K562 (cell line): Measurements from ENCODE around the gene DZIP3. TPM values are rescaled to one million over a fixed set of nuclear protein-coding genes. Genes with fewer than 3 reads are reported as not detected.

ENCODE experiments used
- ATAC-seq: fragments of 200-7000 bp; cut with Tn5 transposase; 3 replicates; pipeline ENCODE4 v1.9.1; 2020; ENCODE audit warnings: moderate library complexity
- BruUV-seq: library from RNA; stranded (reverse); fragments of 400-500 nt; replicated peaks from 2 replicates; lab custom pipeline; 2021; lab: Mats Ljungman, UMichigan
- CTCF ChIA-PET: fragments of 300-600 bp; formaldehyde crosslinking; extraction: SDS; loops from one replicate; lab custom pipeline; 2021; ENCODE audit warnings: low intra/inter-chr PET ratio; lab: Yijun Ruan, JAX
- POLR2A ChIA-PET: fragments of 300-600, 350-650 bp; sonication (Branson Sonifier 250); formaldehyde crosslinking; extraction: SDS; loops from one replicate; lab custom pipeline; 2021; ENCODE audit warnings: antibody characterized with exemption, inconsistent platforms; lab: Yijun Ruan, JAX
- DNase-seq, 4 experiments: peaks; one replicate each; pipeline versions ENCODE4 v3.0.0 to v3.0.0-alpha.2; 2011 to 2018; ENCODE audit warnings: low spot score in 3 of 4, mixed read lengths in 3 of 4; ENCODE audit errors: extremely low read depth in 1 of 4
- FAIRE-seq: peaks from 2 replicates; lab custom pipeline; 2011; peaks lifted over from hg19 to GRCh38; lab: Jason Lieb, UNC
- H2AFZ ChIP-seq: 2 replicates; pipeline ENCODE4 v1.6.0; 2011; ENCODE audit warnings: low read depth, low read length, control low read depth, inconsistent platforms
- H3K27ac ChIP-seq: fragments of 200-600 bp; 3 replicates; pipeline ENCODE4 v1.8.0; 2011; ENCODE audit warnings: low read depth, mild to moderate bottlenecking, control low read depth, inconsistent platforms, low read length, moderate library complexity, mixed read lengths; ENCODE audit errors: extremely low read depth
- H3K27me3 ChIP-seq, 2 experiments: fragments of 300-600 bp in 1 of 2; 2 replicates in 1 of 2; 3 replicates in 1 of 2; pipeline versions ENCODE4 v1.6.0 to v1.8.0; 2011; ENCODE audit warnings: inconsistent platforms in 2 of 2, low read length in 2 of 2, mild to moderate bottlenecking in 1 of 2, mixed read lengths in 1 of 2, moderate library complexity in 1 of 2; ENCODE audit not compliant: control insufficient read depth in 2 of 2, insufficient read depth in 2 of 2
- H3K36me3 ChIP-seq: fragments of 300-600 bp; 3 replicates; pipeline ENCODE4 v1.8.0; 2011; ENCODE audit warnings: mild to moderate bottlenecking, low read length, inconsistent platforms; ENCODE audit not compliant: control insufficient read depth, insufficient read depth
- H3K4me1 ChIP-seq, 2 experiments: fragments of 200-600 bp in 1 of 2; replicated peaks in 1 of 2; 2 replicates in 1 of 2; 3 replicates in 1 of 2; pipeline versions ENCODE4 v1.5.1 to v1.8.0; 2011; ENCODE audit warnings: inconsistent platforms in 2 of 2, low read length in 2 of 2, mild to moderate bottlenecking in 1 of 2, mixed read lengths in 1 of 2, moderate library complexity in 1 of 2; ENCODE audit not compliant: control insufficient read depth in 2 of 2, insufficient read depth in 2 of 2
- H3K4me2 ChIP-seq: 2 replicates; pipeline ENCODE4 v1.6.1; 2011; ENCODE audit warnings: low read length, control low read depth, inconsistent platforms, mixed read lengths; ENCODE audit not compliant: insufficient read depth
- H3K4me3 ChIP-seq: fragments of 200-600 bp; sonication (generic), shearing (Covaris generic); 2 replicates; pipeline ENCODE4 v1.5.1; 2016; ENCODE audit warnings: control low read depth, inconsistent platforms
- H3K79me2 ChIP-seq: fragments of 200-600 bp; 3 replicates; pipeline ENCODE4 v1.8.0; 2011; ENCODE audit warnings: low read length, inconsistent platforms; ENCODE audit not compliant: control insufficient read depth, insufficient read depth
- H3K9ac ChIP-seq, 2 experiments: 2 replicates each; pipeline versions ENCODE4 v1.6.0 to v1.6.1; 2011; ENCODE audit warnings: low read depth in 2 of 2, low read length in 2 of 2, control low read depth in 1 of 2, inconsistent platforms in 1 of 2, mild to moderate bottlenecking in 1 of 2, mixed read lengths in 1 of 2; ENCODE audit not compliant: insufficient read depth in 1 of 2
- H3K9me1 ChIP-seq: one replicate; pipeline ENCODE4 v1.6.0; 2011; ENCODE audit warnings: inconsistent platforms, mild to moderate bottlenecking, low read length, moderate library complexity; ENCODE audit not compliant: control insufficient read depth, insufficient read depth
- H3K9me3 ChIP-seq: replicated peaks from 2 replicates; pipeline ENCODE4 v1.5.1; 2011; ENCODE audit warnings: low read depth, low read length, inconsistent platforms; ENCODE audit not compliant: control insufficient read depth, insufficient read depth
- H4K20me1 ChIP-seq: replicated peaks from 2 replicates; pipeline ENCODE4 v1.6.1; 2011; ENCODE audit warnings: low read length, inconsistent platforms, mixed read lengths; ENCODE audit not compliant: control insufficient read depth, insufficient read depth
- ATF6 ChIP-seq: sonication (generic); formaldehyde crosslinking; IDR thresholded peaks from 2 replicates; pipeline ENCODE4 v1.4.0; 2020; ENCODE audit warnings: mild to moderate bottlenecking, missing genetic modification reagents
- CBX1 ChIP-seq: sonication (generic); IDR thresholded peaks from 2 replicates; pipeline ENCODE4 v1.6.1; 2016; ENCODE audit warnings: antibody characterized with exemption, low read depth, mild to moderate bottlenecking
- ETV6 ChIP-seq, 3 experiments: fragments of 150-350 bp in 1 of 3; sonication (generic) in 1 of 3; formaldehyde crosslinking in 1 of 3; IDR thresholded peaks; 2 replicates each; pipeline versions ENCODE4 v1.6.1 to v1.8.0; 2014 to 2022; ENCODE audit warnings: borderline replicate concordance in 2 of 3, low read depth in 2 of 3, antibody characterized with exemption in 1 of 3, low read length in 1 of 3, mild to moderate bottlenecking in 1 of 3, missing genetic modification reagents in 1 of 3
- MTA3 ChIP-seq: fragments of 450-650 bp; formaldehyde crosslinking; IDR thresholded peaks from 2 replicates; pipeline ENCODE4 v1.6.1; 2017; ENCODE audit warnings: mild to moderate bottlenecking, borderline replicate concordance
- PML ChIP-seq: IDR thresholded peaks from 2 replicates; pipeline ENCODE4 v1.6.1; 2012; ENCODE audit warnings: low read length, inconsistent platforms
- POLR2AphosphoS2 ChIP-seq: IDR thresholded peaks from 2 replicates; pipeline ENCODE4 v1.6.1; 2012; ENCODE audit warnings: low read length, improper control_type of control experiment
- SOX6 ChIP-seq: fragments of 450-650 bp; IDR thresholded peaks from 2 replicates; pipeline ENCODE4 v1.6.1; 2014; ENCODE audit warnings: mild to moderate bottlenecking
- SREBF2 ChIP-seq: sonication (generic); formaldehyde crosslinking; IDR thresholded peaks from 2 replicates; pipeline ENCODE4 v1.4.0; 2020; ENCODE audit warnings: mild to moderate bottlenecking, missing genetic modification reagents
- ZNF41 ChIP-seq: fragments of 250-450 bp; sonication (Bioruptor Pico); conservative IDR thresholded peaks from 2 replicates; pipeline ENCODE4 v1.4.0; 2020; ENCODE audit warnings: mild to moderate bottlenecking
- ZNF444 ChIP-seq: fragments of 250-450 bp; sonication (Bioruptor Pico); IDR thresholded peaks from 2 replicates; pipeline ENCODE4 v1.4.0; 2020; ENCODE audit warnings: mild to moderate bottlenecking, moderate library complexity
- ZNF699 ChIP-seq: fragments of 250-450 bp; sonication (Bioruptor Pico); IDR thresholded peaks from 2 replicates; pipeline ENCODE4 v1.8.0; 2021; ENCODE audit warnings: mild to moderate bottlenecking, moderate library complexity; ENCODE audit not compliant: insufficient replicate concordance
- ZNF717 ChIP-seq: fragments of 250-450 bp; sonication (Bioruptor Pico); IDR thresholded peaks from 2 replicates; pipeline ENCODE4 v1.5.0; 2021
- WGBS: fragments of 100-300 bp; shearing (Covaris generic); methylation state at CpG from one replicate; pipeline ENCODE4 v1.1.6; 2016; ENCODE audit warnings: low coverage, mixed read lengths; ENCODE audit not compliant: insufficient coverage; ENCODE audit errors: missing lambda C conversion rate; 5-methylcytosine and 5-hydroxymethylcytosine counted together
- in situ Hi-C: fragments of 300-500 bp; cut with MboI; formaldehyde crosslinking; loops from 4 replicates; pipeline ENCODE4 v1.15.0; 2018; ENCODE audit warnings: inconsistent platforms, mixed read lengths
- intact Hi-C: fragments of 100-400 bp; cut with micrococcal nuclease; formaldehyde crosslinking; loops from 2 replicates; pipeline ENCODE4 v1.14.2; 2022
- polyA plus RNA-seq, 8 experiments: library from polyadenylated mRNA; depleted of rRNA in 4 of 8; stranded (reverse) in 5 of 8; unstranded in 3 of 8; fragments of >200 nt; fragmentation: Nextera tagmentation in 2 of 8; fragmentation: Illumina TruSeq in 1 of 8; extraction: Ambion mirVana in 2 of 8; extraction: Trizol in 1 of 8; gene quantifications; 2 replicates each; pipeline versions ENCODE4 v1.2.1 to v1.2.3, GENCODE V29; 2011 to 2014; ENCODE audit warnings: inconsistent platforms in 1 of 8, missing spikeins in 1 of 8
- total RNA-seq, 7 experiments: library from RNA; depleted of rRNA in 6 of 7; stranded (reverse); fragments of >200 nt in 6 of 7; fragmentation: Illumina TruSeq in 2 of 7; extraction: Trizol in 2 of 7; gene quantifications; 2 replicates each; pipeline versions ENCODE4 v1.2.1 to v1.2.3, GENCODE V29; 2011 to 2021; ENCODE audit warnings: low replicate concordance in 1 of 7

The DZIP3 gene
- total and polyA plus RNA-seq, 9 of the 15 experiments (the other 6 are each of a cell fraction or from before 2014, with no cell fraction given), result 3.5 to 9.7 (median 5.7) TPM

GRCh38 chr3:108554229-108554628 lies 35.3 kb upstream of the DZIP3 start:
- ChIA-PET CTCF (no interaction called here), POLR2A (interaction anchor here (0.6 kb wide), 1 partner anchor 14 kb away, joined by 3 read pairs; no protein-coding TSS in a partner anchor)
- Histone ChIP-seq H3K4me3 (no peak overlapping the region), H3K9me3 (no peaks in the 10 kb centered on the region), H3K9me1 (no peaks in the 10 kb centered on the region), H2AFZ (no peak overlapping the region), H4K20me1 (no peaks in the 10 kb centered on the region), H3K4me1 (no peaks in the 10 kb centered on the region)
- no peak for DNase-seq
- in situ Hi-C loops, result no loop called here
- FAIRE-seq, result no peak
- TF ChIP-seq ZNF699, result no peak
- no peak for TF ChIP-seq ZNF41 (CRISPR knock-in tag)
- TF ChIP-seq POLR2AphosphoS2, result no peak
- TF ChIP-seq, all 486 proteins: peak for 0
- H3K4me2 ChIP-seq, result no peak overlapping the region
- no TSS peak for BruUV-seq
- intact Hi-C loops, result loop anchor here (5.0 kb wide), 1 partner anchor 47 kb away; no protein-coding TSS in a partner anchor
- H3K9ac ChIP-seq, result no peak overlapping the region
- ATAC-seq, result no peak
- no peak overlapping the region for H3K27ac ChIP-seq
- H3K27me3 ChIP-seq, result no peaks in the 10 kb centered on the region
- H3K36me3 ChIP-seq, result peaks cover 69% of the 10 kb centered on the region
- no peaks in the 10 kb centered on the region for H3K79me2 ChIP-seq

GRCh38 chr3:108554913-108555571 lies 34.5 kb upstream of the DZIP3 start:
- DNase-seq (no peak), FAIRE-seq (no peak), ATAC-seq (no peak)
- Histone ChIP-seq H3K9ac (no peak overlapping the region), H3K79me2 (no peaks in the 10 kb centered on the region), H2AFZ (no peak overlapping the region), H3K4me2 (no peak overlapping the region), H3K4me3 (no peak overlapping the region), H4K20me1 (no peaks in the 10 kb centered on the region), H3K9me3 (no peaks in the 10 kb centered on the region), H3K9me1 (no peaks in the 10 kb centered on the region), H3K27me3 (no peaks in the 10 kb centered on the region), H3K4me1 (no peaks in the 10 kb centered on the region), H3K27ac (no peak overlapping the region), H3K36me3 (peaks cover 71% of the 10 kb centered on the region)
- in situ Hi-C loops, result no loop called here
- ChIA-PET CTCF (no interaction called here), POLR2A (no interaction called here)
- BruUV-seq, result no TSS peak
- intact Hi-C loops, result loop anchor here (5.0 kb wide), 1 partner anchor 48 kb away; no protein-coding TSS in a partner anchor
- 86% methylated on average over 3 of the region's 3 CpGs for WGBS
- no peak for TF ChIP-seq ZNF717
- TF ChIP-seq SREBF2 (CRISPR knock-in tag), result no peak
- no peak for TF ChIP-seq SOX6
- TF ChIP-seq PML, result no peak
- no peak for TF ChIP-seq ETV6 (IDR thresholded peaks at IDR 0.05; ENCODE audit: borderline replicate concordance in 1 of 2, low read depth in 2 of 2, low read length in 1 of 2)
- TF ChIP-seq ETV6 (CRISPR knock-in tag; IDR thresholded peaks at IDR 0.05; ENCODE audit: borderline replicate concordance), result no peak
- TF ChIP-seq ZNF444 (CRISPR knock-in tag), result no peak
- no peak for TF ChIP-seq CBX1
- TF ChIP-seq ATF6 (CRISPR knock-in tag), result no peak
- TF ChIP-seq MTA3, result no peak
